Globus pallidus (tissue), 1 donor: ENCODE data around the gene BLTP1.
"Not testable (repeated sequence)": the region's sequence is repeated elsewhere in the genome, so short reads cannot be mapped to it uniquely, and the experiment has no call there.

Source experiments
- DNase-seq: peaks from one replicate; pipeline ENCODE4 v3.0.0-alpha.2; 2015; ENCODE audit warnings: low spot score

The BLTP1 gene

GRCh38 chr4:122151982-122152710 is at the start of gene BLTP1:
Gene BLTP1 (plus strand): TSS chr4:122152331. CDS start chr4:122170648, 18,317 bp downstream.
- peak; percentile 85 for DNase-seq

GRCh38 chr4:122104184-122104583 is 47.9 kb upstream of the BLTP1 start:
- DNase-seq: no peak

GRCh38 chr4:122107680-122108079 is 44.5 kb upstream of the BLTP1 start:
- no peak for DNase-seq

- not testable (repeated sequence) for DNase-seq
Observed at GRCh38 chr4:122110304-122110703, 41.8 kb upstream of the BLTP1 start.

- no peak for DNase-seq
Observed at GRCh38 chr4:122117743-122118142, 34.4 kb upstream of the BLTP1 start.

GRCh38 chr4:122118243-122118642 is 33.9 kb upstream of the BLTP1 start:
- no peak for DNase-seq

GRCh38 chr4:122119739-122120138 is 32.4 kb upstream of the BLTP1 start:
- no peak for DNase-seq

- no peak for DNase-seq
Observed at GRCh38 chr4:122121593-122121992, 30.5 kb upstream of the BLTP1 start.

GRCh38 chr4:122122083-122122482 is 30.0 kb upstream of the BLTP1 start:
- DNase-seq: no peak

GRCh38 chr4:122129061-122129460 is 23.1 kb upstream of the BLTP1 start:
- no peak for DNase-seq

- DNase-seq: no peak
Observed at GRCh38 chr4:122131562-122132157, 20.5 kb upstream of the BLTP1 start.

GRCh38 chr4:122132891-122133290 is 19.2 kb upstream of the BLTP1 start:
- DNase-seq: no peak

GRCh38 chr4:122139139-122139538 is 13.0 kb upstream of the BLTP1 start:
- no peak for DNase-seq

- no peak for DNase-seq
Observed at GRCh38 chr4:122140834-122141233, 11.3 kb upstream of the BLTP1 start.

- DNase-seq: no peak
Observed at GRCh38 chr4:122142687-122143086, 9.4 kb upstream of the BLTP1 start.

GRCh38 chr4:122146652-122147051 is 5.5 kb upstream of the BLTP1 start:
- no peak for DNase-seq

- DNase-seq: peak; percentile 40
Observed at GRCh38 chr4:122150931-122151330, 1.2 kb upstream of the BLTP1 start.

- DNase-seq: peak; percentile 56
Observed at GRCh38 chr4:122152711-122153226, 638 bp downstream of the BLTP1 start.

- DNase-seq: no peak
Observed at GRCh38 chr4:122156819-122157218, 4.7 kb downstream of the BLTP1 start.

- DNase-seq: no peak
Observed at GRCh38 chr4:122163301-122163700, 11.2 kb downstream of the BLTP1 start.

GRCh38 chr4:122163767-122164166 is 11.6 kb downstream of the BLTP1 start:
- DNase-seq: peak; percentile 24

- no peak for DNase-seq
Observed at GRCh38 chr4:122167369-122167768, 15.2 kb downstream of the BLTP1 start.

GRCh38 chr4:122170775-122171174 is 18.6 kb downstream of the BLTP1 start:
- no peak for DNase-seq

- no peak for DNase-seq
Observed at GRCh38 chr4:122171323-122171722, 19.2 kb downstream of the BLTP1 start.
